ENCODE data around the gene TSPOAP1. TPM values are rescaled to one million over a fixed set of nuclear protein-coding genes. Genes with fewer than 3 reads are reported as not detected.
A peak's percentile ranks its signal among the peaks of the same experiment; 100 is the strongest.

The TSPOAP1 gene
- total and polyA plus RNA-seq, 2 of the 13 experiments (the other 11 are each of a cell fraction or from before 2014, with no cell fraction given), result not detected

- Histone ChIP-seq H3K4me2 (ENCODE audit: low read depth, low read length) (peak overlapping the region; percentile 70), H3K27ac (ENCODE audit: extremely low read length, insufficient read depth, low read length) (peak overlapping the region; percentile 89), H4K20me1 (ENCODE audit: insufficient read depth, low read length) (no peaks in the 10 kb centered on the region), H3K4me3 (replicated peaks in 1 of 3; ENCODE audit: insufficient read depth in 1 of 3, low read depth in 2 of 3, low read length in 3 of 3) (peak overlapping the region in 1 of 3 experiments; percentile 32; a peak in 1 of 6 replicates), H3K4me1 (ENCODE audit: insufficient read depth, low read length) (peaks cover 90% of the 10 kb centered on the region), H3K27me3 (ENCODE audit: control insufficient read depth in 1 of 2, insufficient read depth in 2 of 2, low read length in 2 of 2) (no peaks in the 10 kb centered on the region), H3K9ac (ENCODE audit: insufficient read depth, low read depth, low read length) (peak overlapping the region; percentile 68), H3K9me3 (ENCODE audit: low read length) (no peaks in the 10 kb centered on the region), H2AFZ (ENCODE audit: low read length) (no peak overlapping the region), H3K36me3 (replicated peaks in 1 of 2; ENCODE audit: control insufficient read depth in 1 of 2, insufficient read depth in 2 of 2, low read length in 2 of 2) (peaks cover 55 to 66% of the 10 kb centered on the region in 2 experiments), H3K79me2 (ENCODE audit: insufficient read depth, low read length) (peaks cover 69% of the 10 kb centered on the region)
- no peak for DNase-seq (ENCODE audit: low spot score)
- no peak; the same call in 2 of the 3 replicates for ATAC-seq
- BruUV-seq (replicated peaks), result no TSS peak
- CTCF ChIA-PET (ENCODE audit: low intra/inter-chr PET ratio, low total read pairs), result no interaction called here
- intact Hi-C loops (cut with micrococcal nuclease; ENCODE audit: unreplicated experiment), result loop anchor here (1.0 to 2.0 kb wide), 2 partner anchors 17 to 28 kb away; no protein-coding TSS in a partner anchor
- WGBS (ENCODE audit: low lambda C conversion rate), result 90% methylated on average over 8 of the region's 8 CpGs
- POLR2A ChIA-PET, result interaction anchor here (0.9 to 12.9 kb wide), 16 partner anchors 9 to 1256 kb away, joined by 3 to 458 read pairs (median 11); partner anchors contain the start of genes CLTC, RNF43 and SUPT4H1
- FAIRE-seq, result no peak
- in situ Hi-C loops (cut with HindIII; ENCODE audit: extremely low pct_ligation_motif_present, low pct_unique_long_range_greater_than_20kb), result loop anchor here (5.0 kb wide), 1 partner anchor 54 kb away; the partner anchor contains the start of gene RNF43
- no peak for TF ChIP-seq ATF1 (CRISPR knock-in tag; IDR thresholded peaks at IDR 0.05)
- TF ChIP-seq NFIB (CRISPR knock-in tag; IDR thresholded peaks at IDR 0.05; ENCODE audit: borderline replicate concordance), result 0 out of 2 replicates have a peak, but pooled peaks have one; percentile 65
- TF ChIP-seq MAX (IDR thresholded peaks at IDR 0.05), result no peak
- TF ChIP-seq KLF11 (CRISPR knock-in tag; IDR thresholded peaks at IDR 0.05), result no peak
- no peak for TF ChIP-seq E2F1 (CRISPR knock-in tag; IDR thresholded peaks at IDR 0.05)
- no peak for TF ChIP-seq PHF20 (CRISPR knock-in tag; IDR thresholded peaks at IDR 0.05)
- no peak for TF ChIP-seq REL (CRISPR knock-in tag; conservative IDR thresholded peaks at IDR 0.05)
- 0 out of 2 replicates have a peak, but pooled peaks have one; percentile 59 for TF ChIP-seq ZNF30 (CRISPR knock-in tag; IDR thresholded peaks at IDR 0.05)
- peak; percentile 66; the same call in 1 of the 2 replicates for TF ChIP-seq AKAP8 (CRISPR knock-in tag; IDR thresholded peaks at IDR 0.05)
- no peak for TF ChIP-seq RFXAP (CRISPR knock-in tag; IDR thresholded peaks at IDR 0.05; ENCODE audit: borderline replicate concordance)
- no peak for TF ChIP-seq ZNF296 (CRISPR knock-in tag; conservative IDR thresholded peaks at IDR 0.05)
- TF ChIP-seq HDAC2 (CRISPR knock-in tag; IDR thresholded peaks at IDR 0.05), result no peak
- TF ChIP-seq NKX3-1 (CRISPR knock-in tag; IDR thresholded peaks at IDR 0.05), result no peak
- TF ChIP-seq RELA (CRISPR knock-in tag; IDR thresholded peaks at IDR 0.05), result no peak
- TF ChIP-seq MTA1 (CRISPR knock-in tag; IDR thresholded peaks at IDR 0.05; ENCODE audit: borderline replicate concordance), result no peak
- no peak for TF ChIP-seq BORCS8-MEF2B (CRISPR knock-in tag; IDR thresholded peaks at IDR 0.05)
- TF ChIP-seq RXRA (CRISPR knock-in tag; IDR thresholded peaks at IDR 0.05), result no peak; the same call in 1 of the 2 replicates
- TF ChIP-seq ZNF747 (CRISPR knock-in tag; IDR thresholded peaks at IDR 0.05; ENCODE audit: borderline replicate concordance), result 0 out of 2 replicates have a peak, but pooled peaks have one; percentile 8
- TF ChIP-seq ZFP91 (CRISPR knock-in tag; IDR thresholded peaks at IDR 0.05; ENCODE audit: borderline replicate concordance), result no peak
- no peak for TF ChIP-seq HES4 (CRISPR knock-in tag; IDR thresholded peaks at IDR 0.05; ENCODE audit: borderline replicate concordance)
- TF ChIP-seq CBX1 (IDR thresholded peaks at IDR 0.05; ENCODE audit: low read depth), result no peak
- TF ChIP-seq ZNF678 (CRISPR knock-in tag; IDR thresholded peaks at IDR 0.05), result no peak
- no peak for TF ChIP-seq ZNF775 (CRISPR knock-in tag; IDR thresholded peaks at IDR 0.05; ENCODE audit: borderline replicate concordance)
These were observed 35.0 kb upstream of the TSPOAP1 start for GRCh38 chr17:58363457-58364185.

All from HepG2 (cell line).